Right lobe of liver (tissue), 6 donors: Measurements from ENCODE around the gene ARHGAP36. TPM values are rescaled to one million over a fixed set of nuclear protein-coding genes. Genes with fewer than 3 reads are reported as not detected.

Experiments
- ATAC-seq, 4 donors: fragments of 200-7000 bp; cut with Tn5 transposase; one replicate each; pipeline ENCODE4 v1.9.1; 2020; ENCODE audit warnings: mild to moderate bottlenecking in 4 of 4, moderate library complexity in 4 of 4
- DNase-seq, 3 donors: peaks; one replicate each; pipeline ENCODE4 v3.0.0-alpha.2; 2020
- H3K27ac ChIP-seq, 3 donors: fragments of 200-600 bp; one replicate each; pipeline ENCODE4 v1.8.0; 2022
- H3K27me3 ChIP-seq, 2 donors: fragments of 200-600 bp; one replicate each; pipeline ENCODE4 v1.8.0; 2022
- H3K36me3 ChIP-seq, 4 donors: fragments of 200-600 bp; sonication (generic) in 1 of 4; one replicate each; pipeline versions ENCODE4 v1.5.1 to v1.8.0; 2017 to 2022; ENCODE audit warnings: control low read depth in 1 of 4
- H3K4me1 ChIP-seq, 4 donors: fragments of 200-600 bp; sonication (generic) in 1 of 4; one replicate each; pipeline versions ENCODE4 v1.5.1 to v1.8.0; 2017 to 2022; ENCODE audit warnings: control low read depth in 1 of 4
- H3K4me3 ChIP-seq, 3 donors: fragments of 200-600 bp; one replicate each; pipeline ENCODE4 v1.8.0; 2022
- H3K9me3 ChIP-seq, 4 donors: fragments of 200-600 bp; sonication (generic) in 1 of 4; one replicate each; pipeline versions ENCODE4 v1.5.1 to v1.8.0; 2017 to 2022; ENCODE audit warnings: control low read depth in 1 of 4
- POLR2A ChIP-seq: fragments of 450-650 bp; IDR thresholded peaks from one replicate; pipeline ENCODE4 v1.6.1; 2017; ENCODE audit warnings: antibody characterized with exemption, mild to moderate bottlenecking
- WGBS: methylation state at CpG from one replicate; pipeline ENCODE4 v1.1.6; 2018; ENCODE audit warnings: low coverage, low lambda C conversion rate; ENCODE audit not compliant: insufficient coverage; ENCODE audit errors: missing lambda C conversion rate; 5-methylcytosine and 5-hydroxymethylcytosine counted together
- intact Hi-C, 2 donors: fragments of 100-400 bp; cut with DNase I; formaldehyde crosslinking; loops; one replicate each; pipeline versions ENCODE4 v1.11.2 to v1.14.1; 2022
- total RNA-seq, 6 experiments: library from RNA; depleted of rRNA in 2 of 6; stranded (reverse); fragments of >200 nt in 2 of 6; fragmentation: NEBNext Ultra II Directional in 3 of 6; extraction: Animal tissue kit (Norgen Biotek cat#: 25700) in 3 of 6; gene quantifications; one replicate each; pipeline versions ENCODE4 v1.1.0 to v1.2.4, GENCODE V29; 2016 to 2023
- TF ChIP-seq, protein P1 (sequence below), 4 donors: fragments of 200-600 bp in 3 of 4; fragments of 450-650 bp in 1 of 4; IDR thresholded peaks; one replicate each; pipeline versions ENCODE4 v1.5.1 to v1.8.0; 2016 to 2022; ENCODE audit warnings: antibody characterized with exemption in 4 of 4, mild to moderate bottlenecking in 2 of 4
- donor health status: DM: no; HTN: yes; CAD: no.
- donor health status: DM: no; HTN: no; CAD: no.
- donor health status: DM: no; HTN: no; CAD: no.
- donor health status: DM: no; HTN: yes; CAD: no.
- donor health status: DM: no; HTN: yes; CAD: no.

Gene ARHGAP36
- total RNA-seq, 6 experiments from 2014 or later = not detected

DNA sequence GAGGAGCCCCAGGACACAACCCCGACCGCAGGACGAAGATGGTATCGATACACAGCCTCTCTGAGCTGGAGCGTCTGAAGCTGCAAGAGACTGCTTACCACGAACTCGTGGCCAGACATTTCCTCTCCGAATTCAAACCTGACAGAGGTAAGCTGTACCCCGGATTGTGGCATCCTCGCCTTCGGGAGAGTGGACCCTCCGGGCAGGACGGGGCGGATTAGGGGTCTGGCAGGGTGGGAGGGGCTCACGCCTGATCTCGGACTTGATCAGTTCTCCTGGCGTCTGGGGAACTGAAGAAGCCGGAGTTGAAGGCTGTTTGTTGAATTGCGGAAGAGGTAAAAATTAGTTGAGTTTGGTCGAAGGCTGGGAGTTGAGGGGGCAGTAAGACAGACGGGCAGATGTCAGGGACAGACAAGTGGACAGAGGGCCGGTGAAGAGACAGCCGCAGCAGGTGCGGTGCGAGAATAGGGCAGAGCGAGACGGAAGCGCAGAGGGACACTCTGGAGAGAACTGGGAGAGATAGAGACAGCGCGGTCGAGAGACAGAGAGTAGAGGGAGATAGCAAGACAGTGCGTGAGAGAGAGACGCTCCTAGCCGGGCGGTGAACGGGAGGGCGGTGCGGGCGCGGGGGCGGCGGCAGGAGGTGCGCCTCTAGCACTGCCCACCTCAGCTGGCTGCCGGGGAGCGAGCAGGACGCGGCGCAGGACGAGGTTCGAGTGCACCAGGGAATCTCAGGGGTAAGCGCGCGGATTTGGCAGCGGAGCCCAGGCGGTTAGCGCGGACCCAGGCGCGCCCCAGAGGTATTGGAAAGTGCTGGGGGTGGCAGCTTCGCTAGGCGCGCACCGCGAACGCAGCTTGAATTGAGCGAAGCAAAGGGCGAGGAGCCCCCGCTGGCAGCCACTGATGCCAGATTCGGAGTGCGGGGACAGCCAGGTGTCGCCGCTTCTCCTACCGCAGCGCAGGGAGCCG, 23.9 kb downstream of the ARHGAP36 start:
- 18% methylated on average over 47 of the region's 75 CpGs for WGBS
- intact Hi-C loops = no loop called here
- Histone ChIP-seq H3K4me3 (no peak overlapping the region), H3K36me3 (no peaks in the 10 kb centered on the region), H3K9me3 (no peaks in the 10 kb centered on the region), H3K27ac (no peak overlapping the region), H3K4me1 (no peaks in the 10 kb centered on the region), H3K27me3 (peaks cover 8 to 17% of the 10 kb centered on the region in 2 donors)
- no peak for DNase-seq
- ATAC-seq = no peak
- TF ChIP-seq POLR2A = no peak
- TF ChIP-seq, protein P1, sequence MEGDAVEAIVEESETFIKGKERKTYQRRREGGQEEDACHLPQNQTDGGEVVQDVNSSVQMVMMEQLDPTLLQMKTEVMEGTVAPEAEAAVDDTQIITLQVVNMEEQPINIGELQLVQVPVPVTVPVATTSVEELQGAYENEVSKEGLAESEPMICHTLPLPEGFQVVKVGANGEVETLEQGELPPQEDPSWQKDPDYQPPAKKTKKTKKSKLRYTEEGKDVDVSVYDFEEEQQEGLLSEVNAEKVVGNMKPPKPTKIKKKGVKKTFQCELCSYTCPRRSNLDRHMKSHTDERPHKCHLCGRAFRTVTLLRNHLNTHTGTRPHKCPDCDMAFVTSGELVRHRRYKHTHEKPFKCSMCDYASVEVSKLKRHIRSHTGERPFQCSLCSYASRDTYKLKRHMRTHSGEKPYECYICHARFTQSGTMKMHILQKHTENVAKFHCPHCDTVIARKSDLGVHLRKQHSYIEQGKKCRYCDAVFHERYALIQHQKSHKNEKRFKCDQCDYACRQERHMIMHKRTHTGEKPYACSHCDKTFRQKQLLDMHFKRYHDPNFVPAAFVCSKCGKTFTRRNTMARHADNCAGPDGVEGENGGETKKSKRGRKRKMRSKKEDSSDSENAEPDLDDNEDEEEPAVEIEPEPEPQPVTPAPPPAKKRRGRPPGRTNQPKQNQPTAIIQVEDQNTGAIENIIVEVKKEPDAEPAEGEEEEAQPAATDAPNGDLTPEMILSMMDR (IDR thresholded peaks at IDR 0.05) = no peak

DNA sequence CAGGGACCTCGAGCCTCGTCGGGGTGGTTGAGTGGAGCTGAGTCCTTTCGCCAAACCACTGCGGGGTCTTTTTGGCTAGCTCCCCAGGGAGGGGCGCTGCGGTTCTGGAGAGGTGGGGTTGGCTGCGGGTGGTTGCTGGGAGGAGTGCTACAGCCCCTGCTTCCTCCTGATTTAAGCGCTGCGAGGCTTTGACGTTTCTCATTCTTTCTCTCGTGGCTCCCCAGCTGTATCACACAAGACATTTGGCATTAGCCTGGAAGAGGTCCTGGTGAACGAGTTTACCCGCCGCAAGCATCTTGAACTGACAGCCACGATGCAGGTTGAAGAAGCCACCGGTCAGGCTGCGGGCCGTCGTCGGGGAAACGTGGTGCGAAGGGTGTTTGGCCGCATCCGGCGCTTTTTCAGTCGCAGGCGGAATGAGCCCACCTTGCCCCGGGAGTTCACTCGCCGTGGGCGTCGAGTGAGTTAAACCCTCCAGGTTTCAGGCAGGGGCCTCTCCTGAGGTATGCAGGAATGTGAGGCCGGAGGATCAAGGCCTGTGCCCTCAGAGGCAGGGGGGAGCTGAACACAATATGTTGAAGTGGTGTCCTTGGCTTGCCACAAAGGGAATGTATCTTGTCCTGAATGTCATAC, 25.5 kb downstream of the ARHGAP36 start:
- DNase-seq = no peak
- Histone ChIP-seq H3K27ac (no peak overlapping the region), H3K36me3 (no peaks in the 10 kb centered on the region), H3K9me3 (no peaks in the 10 kb centered on the region), H3K4me3 (no peak overlapping the region), H3K27me3 (peaks cover 8 to 17% of the 10 kb centered on the region in 2 donors), H3K4me1 (no peaks in the 10 kb centered on the region)
- intact Hi-C loops = no loop called here
- WGBS = 35% methylated on average over 19 of the region's 34 CpGs
- ATAC-seq = no peak
- TF ChIP-seq, protein P1 (IDR thresholded peaks at IDR 0.05) = no peak
- TF ChIP-seq POLR2A = no peak

DNA sequence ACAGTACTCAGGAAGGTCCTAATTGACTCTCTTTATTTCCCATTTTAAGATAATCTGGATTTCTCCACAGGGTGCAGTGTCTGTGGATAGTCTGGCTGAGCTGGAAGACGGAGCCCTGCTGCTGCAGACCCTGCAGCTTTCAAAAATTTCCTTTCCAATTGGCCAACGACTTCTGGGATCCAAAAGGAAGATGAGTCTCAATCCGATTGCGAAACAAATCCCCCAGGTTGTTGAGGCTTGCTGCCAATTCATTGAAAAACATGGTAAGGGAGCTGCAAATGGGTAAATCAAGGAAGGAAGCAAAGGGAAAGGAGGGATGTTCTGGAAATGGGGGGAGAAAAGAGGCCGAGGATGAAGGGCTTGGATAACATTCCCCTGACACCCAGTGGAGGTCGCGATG, 26.0 kb downstream of the ARHGAP36 start:
- DNase-seq = no peak
- H3K9me3 ChIP-seq = no peaks in the 10 kb centered on the region
- TF ChIP-seq, protein P1 (IDR thresholded peaks at IDR 0.05) = no peak
- no peak overlapping the region for H3K4me3 ChIP-seq
- intact Hi-C loops = no loop called here
- H3K27me3 ChIP-seq = peaks cover 8 to 17% of the 10 kb centered on the region in 2 donors
- 18% methylated on average over 7 of the region's 7 CpGs for WGBS
- no peaks in the 10 kb centered on the region for H3K36me3 ChIP-seq
- no peaks in the 10 kb centered on the region for H3K4me1 ChIP-seq
- no peak overlapping the region for H3K27ac ChIP-seq
- no peak for ATAC-seq

DNA sequence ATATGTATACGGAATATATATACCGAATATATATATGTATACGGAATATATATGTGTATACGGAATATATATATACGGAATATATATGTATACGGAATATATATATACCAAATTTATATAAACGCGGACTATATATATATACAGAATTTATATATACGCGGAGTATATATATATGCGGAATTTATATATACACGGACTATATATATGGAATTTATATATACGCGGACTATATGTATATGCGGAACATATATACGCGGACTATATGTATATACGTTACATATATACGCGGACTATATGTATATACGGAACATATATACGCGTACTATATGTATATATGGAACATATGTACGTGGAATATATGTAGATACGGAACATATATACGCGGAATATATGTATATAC, 78.6 kb downstream of the ARHGAP36 start:
- no peaks in the 10 kb centered on the region for H3K27me3 ChIP-seq
- no peak for ATAC-seq
- H3K9me3 ChIP-seq = no peaks in the 10 kb centered on the region
- no peaks in the 10 kb centered on the region for H3K36me3 ChIP-seq
- no peak overlapping the region for H3K27ac ChIP-seq
- no peak for DNase-seq
- H3K4me1 ChIP-seq = no peaks in the 10 kb centered on the region
- H3K4me3 ChIP-seq = no peak overlapping the region
- TF ChIP-seq POLR2A = no peak
- TF ChIP-seq, protein P1 (IDR thresholded peaks at IDR 0.05) = no peak
- 88% methylated on average over 27 of the region's 27 CpGs for WGBS
- intact Hi-C loops = no loop called here
